Tibial nerve (tissue), 3 donors: Measurements from ENCODE around the gene SETD7.

ENCODE experiments used
- CTCF ChIP-seq, 5 experiments: fragments of 200-600 bp in 3 of 5; fragments of 450-650 bp in 2 of 5; sonication (generic) in 3 of 5; IDR thresholded peaks; one replicate each; pipeline ENCODE4 v1.5.1; 2016 to 2019; ENCODE audit warnings: antibody characterized with exemption in 5 of 5, mild to moderate bottlenecking in 3 of 5, moderate library complexity in 2 of 5
- POLR2A ChIP-seq, 2 donors: fragments of 450-650 bp; IDR thresholded peaks; one replicate each; pipeline ENCODE4 v1.6.1; 2017; ENCODE audit warnings: antibody characterized with exemption in 2 of 2, mild to moderate bottlenecking in 2 of 2, moderate library complexity in 2 of 2

GRCh38 chr4:139555705-139556070 lies 331 bp downstream of the SETD7 start:
- TF ChIP-seq POLR2A (IDR thresholded peaks at IDR 0.05) (no peak), CTCF (IDR thresholded peaks at IDR 0.05) (no peak)
